Common myeloid progenitor, CD34-positive (primary cell): ENCODE results near the gene TUG1.

Source experiments
- CTCF ChIA-PET: fragments of 350-600 bp; sonication (Branson Sonifier 250); formaldehyde crosslinking; loops from one replicate; lab custom pipeline; 2021; ENCODE audit warnings: antibody characterized with exemption; lab: Charles Lee
- POLR2A ChIA-PET: fragments of 350-600 bp; sonication (Branson Sonifier 250); formaldehyde crosslinking; loops from one replicate; lab custom pipeline; 2021; ENCODE audit warnings: antibody characterized with exemption; lab: Charles Lee
- DNase-seq, 3 donors: peaks; one replicate each; pipeline versions ENCODE4 v3.0.0 to v3.0.0-alpha.2; 2013
- H3K27ac ChIP-seq, 2 experiments: 1 replicate in 1 of 2; 2 replicates in 1 of 2; pipeline ENCODE4 v1.7.0; 2013; ENCODE audit warnings: inconsistent platforms in 2 of 2, low read length in 2 of 2, mild to moderate bottlenecking in 2 of 2, low read depth in 1 of 2, moderate library complexity in 1 of 2; ENCODE audit not compliant: severe bottlenecking in 2 of 2, insufficient read depth in 1 of 2, poor library complexity in 1 of 2
- H3K27me3 ChIP-seq, 5 experiments: replicated peaks in 2 of 5; 1 replicate in 3 of 5; 2 replicates in 2 of 5; pipeline versions ENCODE4 v1.6.1 to v1.7.0; 2013; ENCODE audit warnings: low read length in 4 of 5, mild to moderate bottlenecking in 2 of 5, moderate library complexity in 2 of 5, inconsistent platforms in 1 of 5; ENCODE audit not compliant: insufficient read depth in 5 of 5, control insufficient read depth in 4 of 5
- H3K36me3 ChIP-seq, 4 experiments: 1 replicate in 2 of 4; 2 replicates in 2 of 4; pipeline versions ENCODE4 v1.6.1 to v1.7.0; 2013; ENCODE audit warnings: low read length in 3 of 4, control low read depth in 1 of 4, mild to moderate bottlenecking in 1 of 4; ENCODE audit not compliant: control insufficient read depth in 4 of 4, insufficient read depth in 4 of 4
- H3K4me1 ChIP-seq, 4 experiments: 1 replicate in 3 of 4; 2 replicates in 1 of 4; pipeline versions ENCODE4 v1.6.1 to v1.7.1; 2013; ENCODE audit warnings: low read length in 3 of 4, mild to moderate bottlenecking in 3 of 4, control low read depth in 1 of 4, inconsistent platforms in 1 of 4, moderate library complexity in 1 of 4; ENCODE audit not compliant: control insufficient read depth in 4 of 4, insufficient read depth in 4 of 4; ENCODE audit errors: control extremely low read depth in 1 of 4
- H3K4me3 ChIP-seq, 7 experiments: 1 replicate in 4 of 7; 2 replicates in 3 of 7; pipeline versions ENCODE4 v1.5.1 to v1.7.0; 2013; ENCODE audit warnings: mild to moderate bottlenecking in 7 of 7, low read length in 6 of 7, moderate library complexity in 6 of 7, inconsistent platforms in 2 of 7, low read depth in 2 of 7, control low read depth in 1 of 7; ENCODE audit not compliant: insufficient read depth in 4 of 7, control insufficient read depth in 1 of 7; ENCODE audit errors: extremely low read depth in 1 of 7
- H3K9me3 ChIP-seq, 5 experiments: 1 replicate in 4 of 5; 2 replicates in 1 of 5; pipeline versions ENCODE4 v1.6.1 to v1.7.1; 2013; ENCODE audit warnings: low read length in 4 of 5, mild to moderate bottlenecking in 2 of 5, inconsistent platforms in 1 of 5, low read depth in 1 of 5, moderate library complexity in 1 of 5; ENCODE audit not compliant: control insufficient read depth in 4 of 5, insufficient read depth in 2 of 5; ENCODE audit errors: control extremely low read depth in 1 of 5
- WGBS: methylation state at CpG from one replicate; pipeline ENCODE4 v1.1.5; 2013; ENCODE audit not compliant: insufficient coverage; 5-methylcytosine and 5-hydroxymethylcytosine counted together

Gene TUG1

GRCh38 chr22:30933457-30933856 lies 35.6 kb upstream of the TUG1 start:
- ChIA-PET CTCF (interaction anchor here (0.9 kb wide), 1 partner anchor 13 kb away, joined by 3 read pairs; no protein-coding TSS in a partner anchor), POLR2A (no interaction called here)
- WGBS = over 99% methylated on average over 7 of the region's 7 CpGs
- Histone ChIP-seq H3K9me3 (no peaks in the 10 kb centered on the region), H3K36me3 (peaks cover 25 to 91% (median 75%) of the 10 kb centered on the region in 4 experiments), H3K27me3 (no peaks in the 10 kb centered on the region), H3K4me1 (no peaks in the 10 kb centered on the region), H3K4me3 (no peak overlapping the region), H3K27ac (no peak overlapping the region)
- no peak for DNase-seq

- H3K27ac ChIP-seq = no peak overlapping the region
- POLR2A ChIA-PET = no interaction called here
Measured at GRCh38 chr22:30934053-30934452, 35.0 kb upstream of the TUG1 start.

GRCh38 chr22:30940685-30941362 lies 28.2 kb upstream of the TUG1 start:
- POLR2A ChIA-PET = no interaction called here
- Histone ChIP-seq H3K4me3 (no peak overlapping the region), H3K27ac (no peak overlapping the region), H3K36me3 (peaks cover 21 to 91% (median 60%) of the 10 kb centered on the region in 4 experiments), H3K9me3 (no peaks in the 10 kb centered on the region), H3K4me1 (peaks cover 3 to 25% (median 10%) of the 10 kb centered on the region in 4 experiments), H3K27me3 (no peaks in the 10 kb centered on the region)
- CTCF ChIA-PET = interaction anchor here (1.0 to 2.4 kb wide), 4 partner anchors 15 to 333 kb away, joined by 3 to 6 read pairs (median 3); no protein-coding TSS in a partner anchor
- DNase-seq = peak in 2 of 3 donors; percentile 77 to 86
- WGBS = 55% methylated on average over 7 of the region's 7 CpGs

More at GRCh38 chr22:30934053-30934452, 35.0 kb upstream of the TUG1 start:
- peaks cover 27 to 89% (median 75%) of the 10 kb centered on the region in 4 experiments for H3K36me3 ChIP-seq
- no peaks in the 10 kb centered on the region for H3K27me3 ChIP-seq
- H3K4me1 ChIP-seq = no peaks in the 10 kb centered on the region
- WGBS = 97% methylated on average over 8 of the region's 8 CpGs
- no peaks in the 10 kb centered on the region for H3K9me3 ChIP-seq
- H3K4me3 ChIP-seq = no peak overlapping the region
- no peak for DNase-seq
- CTCF ChIA-PET = interaction anchor here (0.8 to 0.9 kb wide), 2 partner anchors 13 to 215 kb away, joined by 3 read pairs; no protein-coding TSS in a partner anchor

GRCh38 chr22:30941363-30941740 lies 27.7 kb upstream of the TUG1 start:
- ChIA-PET POLR2A (no interaction called here), CTCF (interaction anchor here (1.1 to 2.4 kb wide), 2 partner anchors 15 to 332 kb away, joined by 3 to 6 read pairs; no protein-coding TSS in a partner anchor)
- whole genome bisulfite sequencing = 89% methylated on average over 9 of the region's 11 CpGs
- peaks cover 3 to 25% (median 10%) of the 10 kb centered on the region in 4 experiments for H3K4me1 ChIP-seq
- DNase-seq = peak in 2 of 3 donors; percentile 14 to 24
- H3K27ac ChIP-seq = no peak overlapping the region
- peaks cover 19 to 92% (median 59%) of the 10 kb centered on the region in 4 experiments for H3K36me3 ChIP-seq
- no peaks in the 10 kb centered on the region for H3K27me3 ChIP-seq
- no peak overlapping the region for H3K4me3 ChIP-seq
- H3K9me3 ChIP-seq = no peaks in the 10 kb centered on the region

- Histone ChIP-seq H3K27me3 (no peaks in the 10 kb centered on the region), H3K36me3 (peaks cover 15 to 92% (median 57%) of the 10 kb centered on the region in 4 experiments), H3K9me3 (no peaks in the 10 kb centered on the region), H3K4me3 (no peak overlapping the region), H3K4me1 (peaks cover 3 to 27% (median 10%) of the 10 kb centered on the region in 4 experiments), H3K27ac (no peak overlapping the region)
- ChIA-PET CTCF (interaction anchor here (1.1 kb wide), 1 partner anchor 24 kb away, joined by 5 read pairs; no protein-coding TSS in a partner anchor), POLR2A (no interaction called here)
- peak in 2 of 3 donors; percentile 80 to 84 for DNase-seq
- WGBS = 0% methylated on average over 1 of the region's 3 CpGs
Measured at GRCh38 chr22:30943368-30943767, 25.7 kb upstream of the TUG1 start.

- peaks cover 3 to 27% (median 10%) of the 10 kb centered on the region in 4 experiments for H3K4me1 ChIP-seq
- H3K27me3 ChIP-seq = no peaks in the 10 kb centered on the region
- ChIA-PET CTCF (interaction anchor here (1.2 to 3.5 kb wide), 8 partner anchors 14 to 285 kb away, joined by 3 to 48 read pairs (median 5); partner anchors contain the start of gene SMTN), POLR2A (no interaction called here)
- peaks cover 14 to 91% (median 58%) of the 10 kb centered on the region in 4 experiments for H3K36me3 ChIP-seq
- whole genome bisulfite sequencing = 89% methylated on average over 1 of the region's 4 CpGs
- H3K27ac ChIP-seq = no peak overlapping the region
- no peak for DNase-seq
- H3K9me3 ChIP-seq = no peaks in the 10 kb centered on the region
- no peak overlapping the region for H3K4me3 ChIP-seq
Measured at GRCh38 chr22:30944986-30945385, 24.1 kb upstream of the TUG1 start.

GRCh38 chr22:30945653-30946052 lies 23.4 kb upstream of the TUG1 start:
- WGBS = 100% methylated on average over 1 of the region's 2 CpGs
- H3K4me1 ChIP-seq = peaks cover 0 to 23% (median 9%) of the 10 kb centered on the region in 4 experiments
- H3K9me3 ChIP-seq = no peaks in the 10 kb centered on the region
- no peak overlapping the region for H3K27ac ChIP-seq
- no peaks in the 10 kb centered on the region for H3K27me3 ChIP-seq
- POLR2A ChIA-PET = no interaction called here
- no peak for DNase-seq
- peaks cover 16 to 91% (median 57%) of the 10 kb centered on the region in 4 experiments for H3K36me3 ChIP-seq
- CTCF ChIA-PET = interaction anchor here (0.7 to 3.5 kb wide), 11 partner anchors 15 to 285 kb away, joined by 3 to 48 read pairs (median 4); partner anchors contain the start of genes INPP5J and SMTN
- no peak overlapping the region for H3K4me3 ChIP-seq
